Naive B cell (primary cell): ENCODE data around the gene CDK15. TPM values are rescaled to one million over a fixed set of nuclear protein-coding genes. Genes with fewer than 3 reads are reported as not detected.
A peak's percentile ranks its signal among the peaks of the same experiment; 100 is the strongest.
"Not testable (repeated sequence)": the region's sequence is repeated elsewhere in the genome, so short reads cannot be mapped to it uniquely, and the experiment has no call there.

ENCODE experiments used
- ATAC-seq, 2 donors: fragments of 150-1000 bp; cut with Tn5 transposase; 2 replicates each; pipeline ENCODE4 v1.10.0; 2021; ENCODE audit warnings: low read depth in 2 of 2, mild to moderate bottlenecking in 2 of 2, moderate library complexity in 2 of 2
- DNase-seq: peaks from one replicate; pipeline ENCODE4 v3.0.0; 2022
- H3K27ac Mint-ChIP-seq, 6 donors: one replicate each; pipeline ENCODE4 v1.8.0; 2020 to 2022; ENCODE audit warnings: mild to moderate bottlenecking in 6 of 6, mixed read lengths in 6 of 6, moderate library complexity in 5 of 6, inconsistent platforms in 2 of 6
- H3K27me3 Mint-ChIP-seq, 3 donors: one replicate each; pipeline ENCODE4 v1.8.0; 2021 to 2022; ENCODE audit warnings: mixed read lengths in 3 of 3, mild to moderate bottlenecking in 1 of 3
- H3K36me3 Mint-ChIP-seq, 2 donors: one replicate each; pipeline ENCODE4 v1.8.0; 2020 to 2022; ENCODE audit warnings: mixed read lengths in 2 of 2, inconsistent platforms in 1 of 2, mild to moderate bottlenecking in 1 of 2
- H3K4me1 Mint-ChIP-seq, 3 donors: one replicate each; pipeline ENCODE4 v1.8.0; 2020 to 2022; ENCODE audit warnings: mixed read lengths in 3 of 3, inconsistent platforms in 1 of 3, mild to moderate bottlenecking in 1 of 3, moderate library complexity in 1 of 3
- H3K4me3 Mint-ChIP-seq, 8 donors: one replicate each; pipeline ENCODE4 v1.8.0; 2020 to 2022; ENCODE audit warnings: mild to moderate bottlenecking in 8 of 8, mixed read lengths in 8 of 8, moderate library complexity in 8 of 8, inconsistent platforms in 2 of 8
- H3K9me3 Mint-ChIP-seq, 7 donors: one replicate each; pipeline ENCODE4 v1.8.0; 2020 to 2022; ENCODE audit warnings: mixed read lengths in 7 of 7, mild to moderate bottlenecking in 5 of 7, inconsistent platforms in 2 of 7, moderate library complexity in 1 of 7
- polyA plus RNA-seq, 6 donors: library from polyadenylated mRNA; unstranded; fragments of 300-500 nt; fragmentation: Illumina TruSeq; gene quantifications; one replicate each; pipeline ENCODE4 v1.2.3, GENCODE V29; 2021; ENCODE audit warnings: low read depth in 6 of 6

The CDK15 gene
- polyA plus RNA-seq, 6 donors from 2014 or later, result not detected

DNA sequence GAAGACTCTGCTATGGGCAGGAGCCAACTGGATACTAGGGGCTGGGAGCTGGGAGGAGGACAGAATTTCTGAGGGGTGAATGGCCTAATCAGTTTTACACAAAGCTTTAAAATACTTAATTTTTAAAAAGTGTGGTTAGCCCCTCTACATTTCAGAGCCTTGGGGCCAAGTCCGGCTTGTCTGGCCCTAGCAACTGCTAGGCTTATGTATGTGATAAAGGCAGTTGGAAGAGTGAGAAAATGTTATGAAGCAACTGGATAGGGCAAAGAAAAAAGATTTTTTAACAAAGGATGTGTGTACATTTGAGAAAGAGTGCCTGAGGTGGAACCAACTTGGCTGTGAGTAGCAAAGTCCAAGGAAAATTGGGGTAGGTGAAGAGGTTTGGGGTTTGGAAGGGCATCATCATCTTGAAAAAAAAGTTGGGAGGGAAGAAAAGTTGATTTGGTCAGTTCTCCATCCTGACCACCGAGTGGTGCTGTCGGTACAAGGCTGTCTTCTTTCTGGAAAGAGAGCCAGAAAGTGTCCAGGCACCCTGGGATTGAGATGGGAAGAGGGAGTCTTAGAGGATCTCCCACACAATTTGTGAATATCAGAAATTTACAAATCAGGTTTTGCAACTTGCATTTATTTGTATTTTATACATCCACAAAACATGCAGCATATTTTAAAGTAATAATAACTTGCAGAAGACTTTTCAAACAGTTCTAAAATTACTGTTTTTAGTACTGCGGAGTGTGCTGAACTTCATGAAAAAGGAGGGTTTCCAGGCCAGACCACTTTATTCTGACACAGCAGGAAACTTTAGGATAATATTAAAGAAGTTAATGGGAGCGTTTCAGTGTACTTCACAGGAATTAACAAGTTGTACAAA, 10.5 kb upstream of the CDK15 start:
- no peak for ATAC-seq
- H3K27ac Mint-ChIP-seq, result no peak overlapping the region
- no peak for DNase-seq
- peaks cover 9 to 19% (median 15%) of the 10 kb centered on the region in 3 donors for H3K27me3 Mint-ChIP-seq
- H3K36me3 Mint-ChIP-seq, result no peaks in the 10 kb centered on the region
- H3K4me3 Mint-ChIP-seq, result no peak overlapping the region
- no peaks in the 10 kb centered on the region for H3K9me3 Mint-ChIP-seq
- peaks cover 0 to 4% (median 0%) of the 10 kb centered on the region in 3 donors for H3K4me1 Mint-ChIP-seq

DNA sequence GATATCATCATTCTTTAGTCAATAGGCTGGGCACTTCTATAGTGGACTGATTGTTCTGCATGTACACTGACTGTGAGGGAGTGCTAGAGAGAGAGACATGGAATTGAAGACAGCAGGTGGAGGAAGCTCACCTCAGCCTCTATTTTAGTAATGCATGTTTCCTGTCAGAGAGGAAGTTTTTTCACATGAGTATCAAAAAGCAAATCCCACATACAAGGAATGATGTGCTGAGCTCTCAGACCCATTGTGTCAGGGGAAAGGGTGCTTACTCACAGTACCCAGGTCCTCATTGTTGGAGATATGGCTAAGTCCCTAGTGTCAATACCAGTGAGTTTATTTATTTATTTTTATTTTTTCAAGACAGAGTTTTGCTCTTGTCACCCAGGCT, 9.9 kb upstream of the CDK15 start:
- H3K36me3 Mint-ChIP-seq, result no peaks in the 10 kb centered on the region
- no peak overlapping the region for H3K4me3 Mint-ChIP-seq
- no peaks in the 10 kb centered on the region for H3K9me3 Mint-ChIP-seq
- peaks cover 8 to 24% (median 19%) of the 10 kb centered on the region in 3 donors for H3K27me3 Mint-ChIP-seq
- DNase-seq (no peak), ATAC-seq (no peak)
- peaks cover 0 to 4% (median 0%) of the 10 kb centered on the region in 3 donors for H3K4me1 Mint-ChIP-seq
- no peak overlapping the region for H3K27ac Mint-ChIP-seq

DNA sequence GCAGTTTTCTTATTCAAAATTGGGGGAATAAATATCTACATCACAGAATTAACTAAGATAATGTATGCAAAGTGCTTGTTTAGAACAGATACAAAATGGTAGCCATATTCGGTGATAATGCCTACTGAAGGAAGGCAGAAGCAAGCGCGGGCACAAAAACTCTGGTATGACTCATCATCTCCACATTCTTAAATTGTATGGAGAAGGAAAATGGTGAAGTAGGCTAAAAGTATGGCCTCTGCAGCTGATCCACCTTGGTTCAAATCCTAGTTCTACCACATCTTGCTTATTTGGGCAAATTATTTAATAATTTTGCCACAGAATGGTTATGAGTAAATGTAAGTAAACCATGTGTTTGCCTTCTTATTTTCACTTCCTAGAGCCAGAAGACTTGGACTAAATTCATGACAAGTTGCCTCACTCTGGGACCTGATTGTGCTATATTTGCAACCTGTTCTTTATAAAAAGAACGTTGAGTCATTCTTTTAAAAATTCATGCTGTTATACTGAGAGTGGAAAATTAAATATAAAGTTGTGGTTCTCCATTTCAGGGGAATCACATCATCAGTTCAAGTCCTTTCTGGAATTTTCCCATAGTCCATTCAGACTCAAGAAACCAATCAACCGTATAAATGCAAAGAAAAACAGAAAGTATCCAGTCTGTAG, 9.0 kb upstream of the CDK15 start:
- Mint-ChIP-seq H3K4me1 (peaks cover 0 to 4% (median 0%) of the 10 kb centered on the region in 3 donors), H3K36me3 (no peaks in the 10 kb centered on the region), H3K9me3 (no peaks in the 10 kb centered on the region), H3K4me3 (no peak overlapping the region), H3K27ac (no peak overlapping the region), H3K27me3 (peaks cover 12 to 22% (median 16%) of the 10 kb centered on the region in 3 donors)
- DNase-seq (no peak), ATAC-seq (no peak)

DNA sequence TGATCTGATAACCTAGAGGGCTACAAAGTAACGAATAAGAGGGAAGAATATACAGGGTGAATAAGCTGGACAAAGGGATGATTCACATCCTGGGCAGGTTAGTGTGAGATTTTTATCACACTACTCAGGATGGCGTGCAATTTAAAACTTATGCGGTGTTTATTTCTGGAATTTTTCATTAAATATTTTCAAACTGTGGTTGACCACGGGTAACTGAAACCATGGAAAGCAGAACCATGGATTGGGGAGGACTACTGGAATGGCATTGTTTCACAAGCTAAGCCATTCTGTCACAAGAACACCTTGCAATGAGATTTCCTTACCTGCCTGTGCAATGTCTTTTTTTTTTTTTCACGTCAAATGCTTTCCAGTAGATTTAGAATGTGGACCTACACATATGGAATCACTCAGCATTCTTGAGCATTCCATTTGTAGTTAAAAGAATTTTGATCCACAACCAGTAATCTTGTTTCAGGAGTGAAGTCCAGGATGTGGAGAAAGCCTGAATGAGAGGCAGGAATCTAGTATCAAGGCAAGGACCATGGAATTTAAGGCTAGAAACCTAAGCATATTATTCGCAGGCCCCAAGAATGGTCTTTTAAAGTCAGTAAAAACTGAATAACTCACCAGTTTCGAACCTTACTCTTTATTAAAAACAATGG, 8.0 kb upstream of the CDK15 start:
- Mint-ChIP-seq H3K9me3 (no peaks in the 10 kb centered on the region), H3K4me3 (no peak overlapping the region), H3K27ac (no peak overlapping the region), H3K27me3 (peaks cover 15 to 18% (median 15%) of the 10 kb centered on the region in 3 donors), H3K36me3 (no peaks in the 10 kb centered on the region), H3K4me1 (peaks cover 0 to 4% (median 0%) of the 10 kb centered on the region in 3 donors)
- DNase-seq, result no peak
- ATAC-seq, result no peak

DNA sequence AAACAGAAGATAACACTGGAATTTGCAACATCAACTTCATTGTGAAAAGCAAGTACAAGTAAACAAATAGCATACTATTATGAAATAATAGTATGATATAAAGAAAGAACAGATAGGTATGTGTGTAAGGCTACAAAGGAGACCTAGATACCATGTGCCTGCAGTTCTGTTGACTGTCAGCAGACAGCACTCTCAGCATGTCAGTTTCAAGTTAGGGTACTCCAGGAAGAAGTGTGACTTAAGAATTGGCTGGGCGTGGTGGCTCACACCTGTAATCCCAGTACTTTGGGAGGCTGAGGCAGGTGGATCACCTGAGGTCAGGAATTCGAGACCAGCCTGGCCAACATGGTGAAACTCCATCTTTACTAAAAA, 7.4 kb upstream of the CDK15 start:
- not testable (repeated sequence) for DNase-seq, H3K36me3 Mint-ChIP-seq, H3K9me3 Mint-ChIP-seq

DNA sequence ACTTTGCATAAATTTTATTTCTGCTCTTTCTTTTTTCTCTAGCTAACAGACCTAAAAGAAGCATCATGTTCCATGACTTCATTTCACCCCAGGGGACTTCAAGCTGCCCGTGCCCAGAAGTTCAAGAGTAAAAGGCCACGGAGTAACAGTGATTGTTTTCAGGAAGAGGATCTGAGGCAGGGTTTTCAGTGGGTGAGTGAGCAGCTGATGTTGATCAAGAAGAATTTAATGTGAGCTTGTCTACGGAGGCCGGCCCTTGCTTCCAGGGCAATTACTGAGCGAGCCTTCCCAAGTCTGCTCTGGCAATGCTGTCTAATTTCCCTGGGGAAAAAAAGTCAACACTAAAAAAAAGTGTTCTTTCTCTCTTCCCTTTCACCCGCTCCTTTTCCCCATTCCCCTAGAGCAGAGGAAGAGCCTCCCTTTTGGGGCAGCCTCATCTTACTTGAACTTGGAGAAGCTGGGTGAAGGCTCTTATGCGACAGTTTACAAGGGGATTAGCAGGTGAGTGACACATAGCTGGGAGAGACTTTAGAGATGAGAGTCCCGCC, 1.2 kb downstream of the CDK15 start:
- H3K36me3 Mint-ChIP-seq, result no peaks in the 10 kb centered on the region
- no peak overlapping the region for H3K4me3 Mint-ChIP-seq
- H3K27ac Mint-ChIP-seq, result peak overlapping the region in 2 of 6 donors; percentile 47 to 83
- no peaks in the 10 kb centered on the region for H3K9me3 Mint-ChIP-seq
- peaks cover 0 to 4% (median 0%) of the 10 kb centered on the region in 3 donors for H3K4me1 Mint-ChIP-seq
- DNase-seq (no peak), ATAC-seq (no peak)
- peaks cover 8 to 18% (median 9%) of the 10 kb centered on the region in 3 donors for H3K27me3 Mint-ChIP-seq

More for the DNA sequence above, 7.4 kb upstream of the CDK15 start:
- not testable (repeated sequence) for H3K4me1 Mint-ChIP-seq, ATAC-seq, H3K4me3 Mint-ChIP-seq, H3K27ac Mint-ChIP-seq
- peaks cover 15 to 18% (median 15%) of the 10 kb centered on the region in 3 donors for H3K27me3 Mint-ChIP-seq

DNA sequence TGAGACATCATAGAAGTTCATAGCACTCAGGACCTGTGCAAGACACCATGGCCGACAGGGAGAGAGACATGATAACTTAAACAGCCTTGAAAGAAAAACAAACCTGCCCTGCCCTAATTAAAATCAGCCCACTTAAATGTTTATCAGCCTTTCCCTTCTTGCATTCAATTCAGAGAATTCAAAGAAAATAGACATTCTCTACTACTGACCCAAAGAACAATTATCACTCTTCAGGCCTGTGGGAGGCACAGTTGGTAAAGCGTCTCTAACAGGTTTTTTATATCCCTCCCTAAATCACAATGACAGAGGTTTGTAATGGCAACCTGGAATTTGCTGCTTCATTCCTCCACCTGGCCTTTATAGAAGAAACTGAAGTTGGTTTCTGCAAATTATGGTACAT, 1.7 kb downstream of the CDK15 start:
- ATAC-seq, result no peak
- Mint-ChIP-seq H3K9me3 (no peaks in the 10 kb centered on the region), H3K36me3 (no peaks in the 10 kb centered on the region), H3K27ac (no peak overlapping the region), H3K4me1 (peaks cover 0 to 4% (median 0%) of the 10 kb centered on the region in 3 donors), H3K4me3 (no peak overlapping the region), H3K27me3 (peaks cover 6 to 15% (median 9%) of the 10 kb centered on the region in 3 donors)
- DNase-seq, result no peak

DNA sequence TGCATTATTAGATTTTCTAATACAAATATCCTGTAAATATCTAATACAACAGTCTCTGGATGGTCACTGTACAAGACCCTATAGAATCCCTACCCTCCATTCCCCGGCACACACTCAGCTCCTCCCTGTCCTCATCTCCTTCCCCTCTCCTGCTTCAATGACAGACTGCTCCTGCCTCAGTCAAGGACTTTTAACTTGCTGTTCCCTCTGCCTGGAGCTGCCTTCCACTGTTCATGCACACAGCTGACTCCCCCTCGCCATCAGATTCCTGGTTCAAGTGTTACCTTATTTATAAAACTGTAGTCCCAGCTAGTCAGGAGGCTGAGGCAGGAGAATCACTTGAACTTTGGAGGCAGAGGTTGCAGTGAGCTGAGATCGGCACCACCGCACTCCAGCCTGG, 3.3 kb downstream of the CDK15 start:
- peak overlapping the region in 1 of 6 donors; percentile 81 for H3K27ac Mint-ChIP-seq
- no peak for DNase-seq
- no peak for ATAC-seq
- H3K4me1 Mint-ChIP-seq, result peaks cover 0 to 4% (median 0%) of the 10 kb centered on the region in 3 donors
- H3K4me3 Mint-ChIP-seq, result no peak overlapping the region
- H3K9me3 Mint-ChIP-seq, result no peaks in the 10 kb centered on the region
- no peaks in the 10 kb centered on the region for H3K36me3 Mint-ChIP-seq
- H3K27me3 Mint-ChIP-seq, result peaks cover 5 to 15% (median 11%) of the 10 kb centered on the region in 3 donors

DNA sequence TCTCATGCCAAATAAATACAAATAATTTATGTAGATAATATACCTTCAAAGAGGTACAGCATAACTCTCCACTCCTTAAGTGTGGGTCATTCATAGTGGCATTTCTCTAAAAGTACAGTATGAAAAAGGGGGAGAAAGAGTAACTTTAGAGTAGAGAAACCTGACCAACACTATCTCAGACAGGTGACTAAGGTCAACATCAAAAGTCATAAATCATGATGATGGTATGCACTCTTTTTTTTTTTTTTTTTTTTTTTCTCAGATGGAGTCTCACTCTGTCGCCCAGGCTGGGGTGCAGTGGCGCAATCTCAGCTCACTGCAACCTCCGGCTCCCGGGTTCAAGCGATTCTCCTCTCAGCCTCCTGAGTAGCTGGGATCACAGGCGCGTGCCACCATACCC, 4.3 kb downstream of the CDK15 start:
- not testable (repeated sequence) for ATAC-seq, H3K36me3 Mint-ChIP-seq
- H3K27me3 Mint-ChIP-seq, result peaks cover 8 to 15% (median 11%) of the 10 kb centered on the region in 3 donors

DNA sequence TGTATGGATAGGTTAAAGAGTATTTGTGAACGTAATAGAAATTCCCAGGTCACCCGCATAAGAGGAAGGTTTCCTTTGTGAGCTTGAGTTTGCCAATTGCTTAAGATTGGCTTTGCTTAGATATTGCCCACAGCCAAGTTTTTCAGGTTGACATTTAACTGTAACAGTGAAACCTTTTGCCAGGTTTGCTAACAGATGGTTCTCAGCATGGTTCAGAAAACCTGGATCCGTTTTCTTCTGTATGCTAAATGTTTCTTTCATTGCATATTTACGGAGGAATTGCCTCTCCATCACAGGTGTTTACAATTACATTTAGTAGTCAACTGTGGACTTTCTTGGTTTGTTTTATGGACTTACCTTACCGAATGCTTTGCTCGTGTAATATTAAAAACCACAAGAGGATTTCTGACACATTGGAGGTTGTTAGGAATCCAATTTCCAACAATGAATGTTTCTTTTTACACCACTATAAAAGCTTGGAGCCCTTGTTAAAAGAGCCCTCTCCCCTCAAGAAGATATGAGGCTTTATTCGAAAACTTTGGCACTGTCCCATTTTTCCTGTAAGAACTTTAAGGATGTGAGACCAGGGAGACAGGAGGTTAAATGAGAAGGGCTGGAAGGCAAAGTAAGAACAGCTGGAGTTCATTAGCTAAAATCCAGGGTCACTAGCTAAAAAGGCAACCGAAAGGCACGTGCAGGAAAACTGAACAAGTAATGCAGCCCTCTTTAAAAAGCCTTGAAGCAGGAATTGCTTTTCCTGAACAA, 7.8 kb downstream of the CDK15 start:
- no peaks in the 10 kb centered on the region for H3K36me3 Mint-ChIP-seq
- ATAC-seq, result no peak
- DNase-seq, result no peak
- H3K27me3 Mint-ChIP-seq, result peaks cover 6 to 18% (median 17%) of the 10 kb centered on the region in 3 donors
- no peaks in the 10 kb centered on the region for H3K4me1 Mint-ChIP-seq
- no peak overlapping the region for H3K4me3 Mint-ChIP-seq
- H3K9me3 Mint-ChIP-seq, result no peaks in the 10 kb centered on the region
- H3K27ac Mint-ChIP-seq, result no peak overlapping the region

More for the DNA sequence above, 4.3 kb downstream of the CDK15 start:
- not testable (repeated sequence) for H3K4me3 Mint-ChIP-seq, H3K27ac Mint-ChIP-seq, H3K4me1 Mint-ChIP-seq, H3K9me3 Mint-ChIP-seq, DNase-seq

DNA sequence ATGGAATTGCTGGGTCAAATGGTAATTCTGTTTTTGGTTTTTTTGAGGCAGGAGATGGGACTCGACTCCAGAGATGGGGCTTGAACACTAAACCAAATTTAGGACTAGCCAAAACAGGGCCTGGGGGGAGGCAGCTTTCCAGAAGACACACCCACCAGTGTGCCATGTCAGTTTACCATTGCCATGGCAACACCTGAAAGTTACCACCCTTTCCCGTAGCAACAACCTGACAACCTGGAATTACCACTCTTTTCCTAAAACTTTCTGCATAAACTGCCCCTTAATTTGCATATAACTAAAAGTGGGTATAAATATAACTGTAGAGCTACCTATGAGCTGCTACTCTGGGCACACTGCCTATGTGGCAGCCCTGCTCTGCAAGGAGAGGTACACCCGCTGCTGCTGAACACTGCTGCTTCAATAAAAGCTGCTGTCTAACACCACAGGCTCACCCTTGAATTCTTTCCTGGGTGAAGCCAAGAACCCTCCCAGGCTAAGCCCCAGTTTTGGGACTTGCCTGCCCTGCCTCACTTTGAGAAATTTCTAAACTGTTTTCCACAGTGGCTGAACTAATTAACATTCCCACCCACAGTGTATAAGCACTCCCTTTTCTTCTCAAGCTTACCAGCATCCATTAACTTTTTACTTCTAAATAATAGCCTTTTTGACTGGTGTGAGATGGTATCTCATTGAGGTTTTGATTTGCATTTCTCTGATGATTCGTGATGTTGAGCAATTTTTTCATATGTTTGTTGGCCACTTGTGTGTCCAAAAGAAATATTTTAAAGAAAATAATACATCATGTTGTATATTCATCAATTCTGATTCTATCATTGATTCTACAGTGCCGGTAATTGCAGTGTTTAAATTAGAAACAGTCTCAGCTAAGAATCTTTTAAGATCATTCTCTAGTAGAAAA, 10.6 kb downstream of the CDK15 start:
- H3K36me3 Mint-ChIP-seq, result no peaks in the 10 kb centered on the region
- DNase-seq, result no peak
- peaks cover 12 to 21% (median 17%) of the 10 kb centered on the region in 3 donors for H3K27me3 Mint-ChIP-seq
- no peaks in the 10 kb centered on the region for H3K9me3 Mint-ChIP-seq
- no peak for ATAC-seq
- no peaks in the 10 kb centered on the region for H3K4me1 Mint-ChIP-seq
- H3K4me3 Mint-ChIP-seq, result no peak overlapping the region
- H3K27ac Mint-ChIP-seq, result no peak overlapping the region

DNA sequence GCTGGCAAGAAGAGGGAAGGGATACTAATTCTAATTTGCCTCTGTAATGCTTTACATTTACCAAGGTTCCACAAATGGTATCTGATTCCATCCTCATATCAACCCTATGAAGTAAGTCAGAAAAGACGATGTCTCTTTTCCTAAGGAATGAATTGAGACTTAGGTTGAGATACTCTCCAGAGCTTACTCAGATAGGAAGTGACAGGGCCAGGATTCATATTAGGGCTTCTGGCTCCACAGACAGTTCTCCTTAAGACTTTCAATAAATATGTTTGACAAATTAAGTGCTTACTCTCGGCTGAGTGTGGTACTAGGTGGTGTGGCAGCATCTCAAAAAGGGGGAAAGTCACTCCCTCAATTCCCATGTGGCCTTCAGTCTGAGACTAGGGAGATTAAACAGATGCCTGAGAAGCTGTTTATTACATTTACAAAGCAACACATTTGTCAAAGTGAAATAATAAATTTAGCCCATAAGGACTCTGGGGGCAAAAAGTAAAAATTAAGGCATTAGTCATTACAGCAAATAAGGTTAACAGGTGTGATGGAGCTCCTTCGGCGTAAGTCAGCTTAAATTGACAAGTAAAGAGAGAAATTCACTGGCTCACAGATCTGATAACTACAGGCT, 14.2 kb downstream of the CDK15 start:
- ATAC-seq, result no peak
- Mint-ChIP-seq H3K4me1 (no peaks in the 10 kb centered on the region), H3K27me3 (peaks cover 9 to 24% (median 21%) of the 10 kb centered on the region in 3 donors), H3K9me3 (no peaks in the 10 kb centered on the region), H3K36me3 (no peaks in the 10 kb centered on the region), H3K27ac (no peak overlapping the region), H3K4me3 (no peak overlapping the region)
- no peak for DNase-seq
